Heart right ventricle (tissue), 16 donors: Measurements from ENCODE around the gene RANGRF. TPM values are rescaled to one million over a fixed set of nuclear protein-coding genes. Genes with fewer than 3 reads are reported as not detected.

Experiments used
- ATAC-seq, 8 donors: fragments of 200-7000 bp; cut with Tn5 transposase; one replicate each; pipeline ENCODE4 v1.9.1; 2020; ENCODE audit warnings: mild to moderate bottlenecking in 8 of 8, moderate library complexity in 8 of 8, moderate number of reproducible peaks in 1 of 8
- DNase-seq, 2 donors: peaks; one replicate each; pipeline ENCODE4 v3.0.0-alpha.2; 2020
- H3K27ac ChIP-seq, 10 donors: fragments of 200-600 bp; sonication (generic) in 2 of 10; one replicate each; pipeline versions ENCODE4 v1.5.0 to v1.8.0; 2020 to 2022; ENCODE audit warnings: mild to moderate bottlenecking in 3 of 10
- H3K27me3 ChIP-seq, 7 donors: fragments of 200-600 bp; one replicate each; pipeline ENCODE4 v1.8.0; 2021 to 2022; ENCODE audit warnings: mild to moderate bottlenecking in 2 of 7
- H3K36me3 ChIP-seq, 9 donors: fragments of 200-600 bp; sonication (generic) in 1 of 9; one replicate each; pipeline versions ENCODE4 v1.5.0 to v1.8.0; 2020 to 2022; ENCODE audit warnings: mild to moderate bottlenecking in 2 of 9
- H3K4me1 ChIP-seq, 9 donors: fragments of 200-600 bp; sonication (generic) in 1 of 9; one replicate each; pipeline versions ENCODE4 v1.5.0 to v1.8.0; 2020 to 2022; ENCODE audit warnings: mild to moderate bottlenecking in 4 of 9
- H3K4me3 ChIP-seq, 10 donors: fragments of 200-600 bp; sonication (generic) in 2 of 10; one replicate each; pipeline versions ENCODE4 v1.5.0 to v1.8.0; 2020 to 2022; ENCODE audit warnings: mild to moderate bottlenecking in 7 of 10, moderate library complexity in 2 of 10
- H3K9me3 ChIP-seq, 11 donors: fragments of 200-600 bp in 10 of 11; sonication (generic) in 2 of 11; one replicate each; pipeline versions ENCODE4 v1.5.0 to v1.8.0; 2013 to 2022; ENCODE audit warnings: mild to moderate bottlenecking in 2 of 11, control low read depth in 1 of 11, moderate library complexity in 1 of 11
- CTCF ChIP-seq, 9 donors: fragments of 200-600 bp; sonication (generic) in 2 of 9; IDR thresholded peaks; one replicate each; pipeline versions ENCODE4 v1.5.0 to v1.8.0; 2021 to 2022; ENCODE audit warnings: antibody characterized with exemption in 9 of 9, mild to moderate bottlenecking in 5 of 9, moderate library complexity in 1 of 9
- WGBS, 2 donors: extraction: QIAGEN DNeasy Blood & Tissue Kit; methylation state at CpG; one replicate each; pipeline ENCODE4 v1.1.7; 2013; ENCODE audit warnings: inconsistent platforms in 1 of 2; 5-methylcytosine and 5-hydroxymethylcytosine counted together
- intact Hi-C, 10 donors: fragments of 100-400 bp; cut with DNase I; formaldehyde crosslinking; loops; one replicate each; pipeline versions ENCODE4 v1.11.1 to v1.14.2; 2022
- polyA plus RNA-seq, 2 donors: library from polyadenylated mRNA; stranded (reverse); fragments of 200-250 nt; gene quantifications; one replicate each; pipeline ENCODE4 v1.2.3, GENCODE V29; 2013
- total RNA-seq, 10 donors: library from RNA; stranded (reverse); fragmentation: NEBNext Ultra II Directional in 3 of 10; extraction: Animal tissue kit (Norgen Biotek cat#: 25700) in 3 of 10; gene quantifications; one replicate each; pipeline versions ENCODE4 v1.2.1 to v1.2.4, GENCODE V29; 2021 to 2023
- donor health status: Arrhythmogenic right ventricular cardiomyopathy.
- donor health status: ischemic (EF 13 %, LVEDD 7.1; RV severe dilation, severe dysfunction).
- donor health status: healthy with polysubstance abuse.
- donor health status: DM: no; HTN: yes; CAD: no.
- donor health status: DM: no; HTN: no; CAD: no.
- donor health status: ischemic (EF 25% LVEDD 6.9; RV normal size, moderate dysfunction).
- donor health status: ischemic (EF 25% LVEDD 5.7; RV mildly dilated, moderate dysfunction).
- donor health status: healthy.
- donor health status: DM: yes; HTN: yes; CAD: no.
- donor health status: Ischemic cardiomyopathy.
- donor health status: ischemic (EF 35%, LVEDD 5.7; RV mildly dilated, moderate dysfunction).
- donor health status: nonischemic (EF 11% LVEDD 7.7; RV severe dilation, severe dysfunction).
- donor health status: DM: yes; HTN: yes; CAD: no.
- donor health status: PGD.
- donor health status: ischemic (EF 29% LVEDD 5.4; RV normal size, mild dysfunction).
- donor health status: nonischemic (EF 23%, LVEDD 6.1; RV moderate dilation, normal function).

Gene RANGRF
- total and polyA plus RNA-seq, 12 donors: 20.7 to 53.5 (median 24.8) TPM

- H3K4me3 ChIP-seq: no peak overlapping the region
- TF ChIP-seq CTCF (IDR thresholded peaks at IDR 0.05): no peak
- H3K27me3 ChIP-seq: peaks cover 0 to 38% (median 0%) of the 10 kb centered on the region in 7 donors
- H3K27ac ChIP-seq: peak overlapping the region in 6 of 10 donors; percentile 3 to 86 (median 54)
- peak in 1 of 8 donors; percentile 26 for ATAC-seq
- no peak for DNase-seq
- intact Hi-C loops: loop anchor here in 5 of 10 donors (5.0 kb wide), 3 partner anchors 37 to 52 kb away; partner anchors contain the start of gene KRABD2 (in 1 of the 5)
- H3K9me3 ChIP-seq: no peaks in the 10 kb centered on the region
- peaks cover 0 to 25% (median 0%) of the 10 kb centered on the region in 9 donors for H3K36me3 ChIP-seq
- 61 to 77% methylated on average over 5 of the region's 5 CpGs for WGBS, 2 donors
- peaks cover 0 to 39% (median 27%) of the 10 kb centered on the region in 9 donors for H3K4me1 ChIP-seq
Observed at GRCh38 chr17:8324923-8325322, 36.5 kb downstream of the RANGRF start.

GRCh38 chr17:8326511-8327302, 38.2 kb downstream of the RANGRF start:
- H3K4me3 ChIP-seq: peak overlapping the region; percentile 37 to 75 (median 64)
- peak overlapping the region; percentile 2 to 88 (median 81) for H3K27ac ChIP-seq
- H3K4me1 ChIP-seq: peaks cover 0 to 35% (median 27%) of the 10 kb centered on the region in 9 donors
- H3K27me3 ChIP-seq: peaks cover 0 to 38% (median 0%) of the 10 kb centered on the region in 7 donors
- intact Hi-C loops: loop anchor here in 5 of 10 donors (5.0 kb wide), 3 partner anchors 36 to 51 kb away; partner anchors contain the start of gene KRABD2 (in 1 of the 5)
- peak; percentile 58 to 79 (median 76) for ATAC-seq
- peaks cover 0 to 8% (median 0%) of the 10 kb centered on the region in 9 donors for H3K36me3 ChIP-seq
- 4 to 6% methylated on average over 48 of the region's 48 CpGs for WGBS, 2 donors
- no peaks in the 10 kb centered on the region for H3K9me3 ChIP-seq
- TF ChIP-seq CTCF (IDR thresholded peaks at IDR 0.05): no peak
- peak; percentile 47 to 53 for DNase-seq

GRCh38 chr17:8327303-8327649, 38.8 kb downstream of the RANGRF start:
- 17 to 18% methylated on average over 25 of the region's 25 CpGs for WGBS, 2 donors
- Histone ChIP-seq H3K27me3 (peaks cover 0 to 38% (median 0%) of the 10 kb centered on the region in 7 donors), H3K27ac (peak overlapping the region in 9 of 10 donors; percentile 74 to 88 (median 81)), H3K4me3 (peak overlapping the region; percentile 37 to 75 (median 64)), H3K36me3 (peaks cover 0 to 2% (median 0%) of the 10 kb centered on the region in 9 donors), H3K9me3 (no peaks in the 10 kb centered on the region), H3K4me1 (peaks cover 0 to 35% (median 27%) of the 10 kb centered on the region in 9 donors)
- ATAC-seq (peak; percentile 19 to 39 (median 32)), DNase-seq (no peak)
- intact Hi-C loops: loop anchor here in 5 of 10 donors (5.0 kb wide), 3 partner anchors 35 to 50 kb away; partner anchors contain the start of gene KRABD2 (in 1 of the 5)
- TF ChIP-seq CTCF (IDR thresholded peaks at IDR 0.05): no peak

GRCh38 chr17:8332128-8332527, 43.7 kb downstream of the RANGRF start:
- H3K27ac ChIP-seq: no peak overlapping the region
- peaks cover 0 to 9% (median 0%) of the 10 kb centered on the region in 7 donors for H3K27me3 ChIP-seq
- DNase-seq (no peak), ATAC-seq (no peak)
- no peak overlapping the region for H3K4me3 ChIP-seq
- intact Hi-C loops: no loop called here
- no peaks in the 10 kb centered on the region for H3K9me3 ChIP-seq
- TF ChIP-seq CTCF (IDR thresholded peaks at IDR 0.05): no peak
- H3K4me1 ChIP-seq: peaks cover 0 to 4% (median 3%) of the 10 kb centered on the region in 9 donors
- H3K36me3 ChIP-seq: no peaks in the 10 kb centered on the region
- 91% methylated on average over 2 of the region's 2 CpGs for WGBS, 2 donors
